NT2/D1 (cell line): ENCODE measurements around the gene FLII.

Experiments
- DNase-seq: peaks from one replicate; pipeline ENCODE4 v3.0.0-alpha.2; 2011; ENCODE audit warnings: low read depth, low spot score
- H3K27me3 ChIP-seq: 2 replicates; pipeline ENCODE4 v1.6.0; 2011; ENCODE audit warnings: mild to moderate bottlenecking; ENCODE audit not compliant: insufficient read length, insufficient read depth
- H3K36me3 ChIP-seq: 2 replicates; pipeline ENCODE4 v1.6.1; 2011; ENCODE audit warnings: mild to moderate bottlenecking, low read length, mixed read lengths; ENCODE audit not compliant: insufficient read depth, insufficient read length
- H3K4me1 ChIP-seq: 2 replicates; pipeline ENCODE4 v1.5.1; 2011; ENCODE audit not compliant: insufficient read depth, insufficient read length
- H3K4me3 ChIP-seq: 2 replicates; pipeline ENCODE4 v1.5.1; 2011; ENCODE audit warnings: low read depth; ENCODE audit not compliant: insufficient read length
- H3K9ac ChIP-seq: 2 replicates; pipeline ENCODE4 v1.6.0; 2011; ENCODE audit warnings: low read depth; ENCODE audit not compliant: insufficient read length
- H3K9me3 ChIP-seq: 2 replicates; pipeline ENCODE4 v1.5.1; 2011; ENCODE audit warnings: mild to moderate bottlenecking, low read length; ENCODE audit not compliant: insufficient read depth
- SUZ12 ChIP-seq: IDR thresholded peaks from 2 replicates; pipeline ENCODE4 v1.6.1; 2011; ENCODE audit not compliant: insufficient read length, insufficient read depth; ENCODE audit errors: extremely low read depth
- YY1 ChIP-seq: IDR thresholded peaks from 2 replicates; pipeline ENCODE4 v1.6.1; 2011; ENCODE audit not compliant: insufficient read length, insufficient read depth
- ZNF274 ChIP-seq: IDR thresholded peaks from 2 replicates; pipeline ENCODE4 v1.6.1; 2011; ENCODE audit warnings: mild to moderate bottlenecking, low read depth, low read length

The FLII gene

DNA sequence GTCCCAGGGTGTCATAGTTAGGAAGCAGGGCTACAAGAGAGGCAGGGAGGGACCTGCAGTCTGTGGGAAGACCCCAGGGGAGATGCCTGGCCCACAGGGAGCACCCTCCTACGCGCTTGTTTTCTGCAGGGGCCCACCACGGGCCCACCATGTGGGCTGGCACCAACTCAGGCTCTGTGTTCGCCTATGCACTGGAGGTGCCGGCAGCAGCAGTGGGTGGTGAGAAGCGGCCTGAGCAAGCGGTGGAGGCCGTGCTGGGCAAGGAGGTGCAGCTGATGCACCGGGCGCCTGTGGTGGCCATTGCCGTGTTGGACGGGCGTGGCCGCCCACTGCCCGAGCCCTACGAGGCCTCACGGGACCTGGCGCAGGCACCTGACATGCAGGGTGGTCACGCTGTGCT is 18.1 kb downstream of the FLII start:
- Histone ChIP-seq H3K9ac (no peak overlapping the region), H3K27me3 (no peaks in the 10 kb centered on the region), H3K9me3 (no peaks in the 10 kb centered on the region), H3K4me1 (no peaks in the 10 kb centered on the region), H3K36me3 (peaks cover 84% of the 10 kb centered on the region), H3K4me3 (no peak overlapping the region)
- DNase-seq: no peak
- TF ChIP-seq ZNF274 (no peak), SUZ12 (no peak), YY1 (no peak)

DNA sequence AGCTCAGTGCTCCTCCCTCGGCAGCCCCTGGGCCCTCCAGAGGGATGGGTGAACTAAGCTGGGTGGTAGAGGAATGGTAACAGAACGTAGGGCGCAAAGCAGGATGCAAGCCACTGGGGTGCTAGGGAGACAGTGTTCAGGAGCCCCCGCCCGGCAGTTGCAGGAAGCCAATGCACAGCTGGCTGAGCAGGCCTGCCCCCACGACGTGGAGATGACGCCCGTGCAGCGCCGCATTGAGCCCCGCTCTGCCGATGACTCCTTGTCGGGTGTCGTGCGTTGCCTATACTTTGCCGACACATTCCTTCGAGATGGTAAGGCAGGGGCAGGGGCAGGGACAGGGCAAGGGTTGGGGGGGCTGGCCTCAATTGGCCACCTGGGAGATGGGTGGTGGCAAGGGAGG is 20.2 kb downstream of the FLII start:
- Histone ChIP-seq H3K4me1 (no peaks in the 10 kb centered on the region), H3K9ac (no peak overlapping the region), H3K27me3 (no peaks in the 10 kb centered on the region), H3K9me3 (no peaks in the 10 kb centered on the region), H3K36me3 (peaks cover 89% of the 10 kb centered on the region), H3K4me3 (no peak overlapping the region)
- no peak for DNase-seq
- TF ChIP-seq ZNF274 (no peak), SUZ12 (no peak), YY1 (no peak)

DNA sequence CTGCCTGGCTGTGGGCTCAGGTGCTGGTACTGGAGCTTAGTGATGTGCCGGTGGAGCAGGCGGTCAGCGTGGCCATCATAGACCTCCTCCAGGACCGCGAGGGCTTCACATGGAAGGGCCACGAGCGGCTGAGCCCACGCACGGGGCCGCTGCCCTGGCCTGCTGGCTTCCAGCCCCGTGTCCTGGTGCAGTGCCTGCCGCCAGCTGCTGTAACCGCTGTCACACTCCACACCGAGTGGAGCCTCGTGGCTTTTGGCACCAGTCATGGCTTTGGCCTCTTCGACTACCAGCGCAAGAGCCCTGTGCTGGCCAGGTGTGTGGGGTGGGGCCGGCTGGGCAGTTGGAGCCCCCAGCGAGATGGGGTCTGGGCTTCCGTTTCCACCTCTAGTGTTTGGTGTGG is 21.1 kb downstream of the FLII start:
- no peaks in the 10 kb centered on the region for H3K9me3 ChIP-seq
- no peak overlapping the region for H3K4me3 ChIP-seq
- no peak for TF ChIP-seq YY1
- no peak for TF ChIP-seq SUZ12
- no peak for TF ChIP-seq ZNF274
- H3K36me3 ChIP-seq: peaks cover 90% of the 10 kb centered on the region
- H3K27me3 ChIP-seq: no peaks in the 10 kb centered on the region
- no peak for DNase-seq
- no peak overlapping the region for H3K9ac ChIP-seq
- H3K4me1 ChIP-seq: no peaks in the 10 kb centered on the region

DNA sequence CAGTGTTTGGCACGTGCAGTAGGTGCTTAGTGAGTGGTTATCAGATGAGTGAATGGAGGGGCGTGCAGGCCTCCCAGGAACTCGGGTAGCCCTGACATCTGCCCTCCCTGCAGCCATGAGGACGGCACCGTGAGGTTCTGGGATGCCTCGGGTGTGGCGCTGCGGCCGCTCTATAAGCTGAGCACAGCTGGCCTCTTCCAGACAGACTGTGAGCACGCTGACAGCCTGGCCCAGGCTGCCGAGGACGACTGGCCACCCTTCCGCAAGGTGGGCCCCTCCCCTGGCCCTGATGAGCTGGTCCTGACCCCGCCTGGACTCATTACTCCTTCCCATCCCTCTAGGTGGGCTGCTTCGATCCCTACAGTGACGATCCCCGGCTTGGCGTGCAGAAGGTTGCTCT is 22.0 kb downstream of the FLII start:
- no peak for DNase-seq
- no peak overlapping the region for H3K4me3 ChIP-seq
- H3K36me3 ChIP-seq: peaks cover 87% of the 10 kb centered on the region

GRCh38 chr17:18235743-18236256 is 22.7 kb downstream of the FLII start:
- no peaks in the 10 kb centered on the region for H3K4me1 ChIP-seq
- DNase-seq: no peak
- H3K27me3 ChIP-seq: no peaks in the 10 kb centered on the region
- no peaks in the 10 kb centered on the region for H3K9me3 ChIP-seq
- peaks cover 80% of the 10 kb centered on the region for H3K36me3 ChIP-seq
- H3K9ac ChIP-seq: no peak overlapping the region
- H3K4me3 ChIP-seq: no peak overlapping the region
- TF ChIP-seq YY1 (no peak), ZNF274 (no peak), SUZ12 (no peak)

More for the DNA sequence above, 22.0 kb downstream of the FLII start:
- Histone ChIP-seq H3K4me1 (no peaks in the 10 kb centered on the region), H3K27me3 (no peaks in the 10 kb centered on the region), H3K9me3 (no peaks in the 10 kb centered on the region), H3K9ac (no peak overlapping the region)
- TF ChIP-seq ZNF274 (no peak), YY1 (no peak), SUZ12 (no peak)

- Histone ChIP-seq H3K36me3 (peaks cover 74% of the 10 kb centered on the region), H3K4me1 (peaks cover 2% of the 10 kb centered on the region), H3K9ac (no peak overlapping the region), H3K9me3 (no peaks in the 10 kb centered on the region), H3K4me3 (no peak overlapping the region), H3K27me3 (no peaks in the 10 kb centered on the region)
- DNase-seq: no peak
- no peak for TF ChIP-seq ZNF274
- no peak for TF ChIP-seq SUZ12
- no peak for TF ChIP-seq YY1
Measured at GRCh38 chr17:18234853-18235380, 23.6 kb downstream of the FLII start.

DNA sequence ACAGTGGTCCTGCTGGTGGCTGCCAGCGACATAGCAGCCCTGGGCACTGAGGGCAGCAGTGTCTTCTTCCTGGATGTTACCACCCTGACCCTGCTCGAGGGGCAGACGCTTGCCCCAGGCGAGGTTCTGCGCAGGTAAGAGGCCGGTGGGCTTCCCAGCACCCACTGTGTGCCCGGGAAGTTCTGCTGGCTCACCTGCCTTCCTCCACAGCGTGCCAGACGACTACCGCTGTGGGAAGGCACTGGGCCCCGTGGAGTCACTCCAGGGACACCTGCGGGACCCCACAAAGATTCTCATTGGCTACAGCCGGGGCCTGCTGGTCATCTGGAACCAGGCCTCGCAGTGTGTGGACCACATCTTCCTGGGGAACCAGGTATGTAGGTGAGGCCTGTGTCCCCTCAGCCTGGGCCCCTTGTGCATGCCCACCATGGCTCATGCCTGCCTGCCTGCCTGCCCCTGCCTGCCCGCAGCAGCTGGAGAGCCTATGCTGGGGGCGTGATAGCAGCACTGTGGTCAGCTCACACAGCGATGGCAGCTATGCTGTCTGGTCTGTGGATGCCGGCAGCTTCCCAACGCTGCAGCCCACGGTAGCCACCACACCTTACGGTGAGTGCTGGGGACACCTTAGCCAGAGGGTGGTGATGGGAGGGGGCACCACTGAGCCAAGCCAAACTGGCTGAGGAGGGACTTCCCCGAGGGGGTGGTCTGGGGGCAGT is 24.6 kb downstream of the FLII start:
- Histone ChIP-seq H3K27me3 (no peaks in the 10 kb centered on the region), H3K4me3 (no peak overlapping the region), H3K36me3 (peaks cover 72% of the 10 kb centered on the region), H3K9me3 (no peaks in the 10 kb centered on the region), H3K4me1 (peaks cover 5% of the 10 kb centered on the region), H3K9ac (no peak overlapping the region)
- TF ChIP-seq ZNF274: no peak
- TF ChIP-seq YY1: no peak
- TF ChIP-seq SUZ12: no peak
- no peak for DNase-seq
